WI38 (cell line): Measurements from ENCODE around the gene TAP2.
"Not testable (repeated sequence)": the region's sequence is repeated elsewhere in the genome, so short reads cannot be mapped to it uniquely, and the experiment has no call there.

Source experiments
- H3K4me3 ChIP-seq: 2 replicates; pipeline ENCODE4 v1.5.1; 2011; ENCODE audit warnings: low read depth, mild to moderate bottlenecking, control low read depth, low read length
- CTCF ChIP-seq: IDR thresholded peaks from 2 replicates; pipeline ENCODE4 v1.5.1; 2012; ENCODE audit warnings: low read depth, mild to moderate bottlenecking, control low read depth, low read length

Gene TAP2

GRCh38 chr6:32838114-32838958 lies at the start of gene TAP2:
Gene TAP2, minus strand, starts transcription at chr6:32838739. Its CDS starts 506 bp downstream, at chr6:32838233.
- H3K4me3 ChIP-seq, result peak within 1 kb of the TSS; percentile 73
- TF ChIP-seq CTCF, result peak; percentile 86

- H3K4me3 ChIP-seq, result no peak overlapping the region
- no peak for TF ChIP-seq CTCF
Measured at GRCh38 chr6:32887616-32888015, 49.1 kb upstream of the TAP2 start.

- H3K4me3 ChIP-seq, result no peak overlapping the region
- no peak for TF ChIP-seq CTCF
Measured at GRCh38 chr6:32886681-32887383, 48.3 kb upstream of the TAP2 start.

GRCh38 chr6:32885698-32886286 lies 47.3 kb upstream of the TAP2 start:
- H3K4me3 ChIP-seq, result no peak overlapping the region
- peak; percentile 9; the same call in 1 of the 2 replicates for TF ChIP-seq CTCF

GRCh38 chr6:32883789-32884188 lies 45.2 kb upstream of the TAP2 start:
- no peak for TF ChIP-seq CTCF

GRCh38 chr6:32882879-32883250 lies 44.3 kb upstream of the TAP2 start:
- no peak for TF ChIP-seq CTCF
- no peak overlapping the region for H3K4me3 ChIP-seq

More at GRCh38 chr6:32883789-32884188, 45.2 kb upstream of the TAP2 start:
- H3K4me3 ChIP-seq, result no peak overlapping the region

- H3K4me3 ChIP-seq, result not testable (repeated sequence)
Measured at GRCh38 chr6:32880962-32881361, 42.4 kb upstream of the TAP2 start.
